Umbilical cord (tissue), 2 donors: Measurements from ENCODE around the gene MSH5. TPM values are rescaled to one million over a fixed set of nuclear protein-coding genes. Genes with fewer than 3 reads are reported as not detected.
A peak's percentile ranks its signal among the peaks of the same experiment; 100 is the strongest.
"Not testable (repeated sequence)": the region's sequence is repeated elsewhere in the genome, so short reads cannot be mapped to it uniquely, and the experiment has no call there.

Source experiments
- DNase-seq: peaks from one replicate; pipeline ENCODE4 v3.0.0-alpha.2; 2015; ENCODE audit warnings: low spot score
- total RNA-seq: library from RNA; depleted of rRNA; stranded (reverse); fragments of >200 nt; gene quantifications from one replicate; pipeline ENCODE4 v1.2.3, GENCODE V29; 2014; ENCODE audit warnings: low replicate concordance; ENCODE audit not compliant: insufficient read depth

The MSH5 gene
- total RNA-seq, 1 donor from 2014 or later: 8.2 TPM

DNA sequence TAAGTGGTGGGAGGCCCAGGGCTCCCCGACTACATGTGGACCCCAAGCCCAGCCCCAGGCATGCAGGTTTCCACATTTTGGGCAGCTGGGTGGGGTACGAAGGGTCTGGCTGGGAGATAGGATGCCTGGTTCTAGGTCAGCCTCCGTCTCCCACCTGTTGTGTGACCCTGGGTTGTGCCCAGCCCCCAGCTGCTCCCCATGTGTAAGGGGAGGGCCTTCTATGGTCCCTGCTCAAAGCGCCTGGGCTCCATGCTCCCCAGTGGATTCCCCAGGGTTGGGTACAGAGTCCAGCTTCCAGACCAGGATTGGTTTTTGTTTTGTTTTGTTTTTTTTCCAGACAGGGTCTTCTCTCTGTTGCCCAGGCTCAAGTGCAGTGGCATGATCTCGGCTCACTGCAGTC is 38.4 kb downstream of the MSH5 start:
- no peak for DNase-seq

DNA sequence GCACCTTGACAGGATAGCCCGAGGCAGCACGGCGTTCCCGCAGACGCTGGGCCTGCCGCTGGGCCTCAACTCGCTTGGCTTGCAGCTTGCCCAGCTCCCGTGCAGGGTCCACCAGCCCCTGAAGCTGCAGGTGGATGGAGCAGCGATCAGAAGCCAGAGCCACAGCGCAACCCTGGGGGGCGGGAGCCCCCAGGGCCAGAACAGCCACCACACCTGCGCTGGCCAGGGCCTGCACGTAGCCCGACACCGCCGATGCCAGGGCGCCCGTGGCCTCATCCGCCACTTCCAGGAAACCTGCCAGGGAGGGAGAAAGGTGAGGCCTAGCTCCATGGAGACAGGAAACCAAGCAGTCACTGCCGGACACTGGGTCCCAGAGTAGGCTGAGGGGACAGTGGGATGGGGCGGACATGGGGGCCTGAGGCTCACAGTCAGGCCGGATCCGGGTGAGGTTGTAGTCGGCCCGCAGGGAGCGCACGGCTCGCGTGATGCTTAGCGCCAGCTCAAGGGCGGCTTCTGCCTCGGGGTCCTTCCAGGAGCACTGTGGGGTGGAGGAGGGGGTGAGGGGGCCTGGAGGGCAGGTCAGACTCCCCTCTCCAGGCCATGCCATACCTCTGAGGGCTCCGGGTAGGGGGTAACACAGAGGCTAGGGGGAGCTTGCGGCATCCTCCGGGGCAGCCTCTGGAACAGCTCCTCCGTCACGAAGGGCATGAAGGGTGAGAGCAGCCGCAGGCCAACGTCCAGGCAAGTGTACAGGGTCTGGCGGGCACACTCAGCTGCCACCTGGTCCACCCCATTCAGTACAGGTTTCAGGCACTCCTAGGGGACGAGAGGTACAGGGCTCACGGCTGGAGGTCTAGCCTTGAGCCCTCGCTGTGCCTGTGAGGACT is 39.4 kb downstream of the MSH5 start:
- no peak for DNase-seq

DNA sequence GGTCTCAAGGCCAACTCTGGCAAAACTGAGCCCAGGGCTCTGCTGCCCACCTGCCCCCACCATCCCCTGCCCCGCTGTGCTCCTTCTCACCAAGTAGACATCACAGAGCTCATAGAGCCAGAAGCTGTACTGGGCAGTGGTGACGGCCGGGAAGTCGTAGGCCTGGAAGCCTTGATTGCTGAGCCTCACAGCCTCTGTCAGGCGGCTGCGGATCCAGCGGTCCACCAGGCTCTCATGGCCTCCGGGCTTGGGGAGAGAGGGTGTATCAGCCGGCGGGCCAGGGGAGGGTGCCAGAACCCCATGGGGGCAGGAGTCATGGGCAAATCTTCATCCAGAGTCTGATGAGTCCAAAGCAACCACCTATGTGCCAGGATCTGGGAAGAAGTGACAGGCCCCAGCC is 40.1 kb downstream of the MSH5 start:
- DNase-seq: no peak

DNA sequence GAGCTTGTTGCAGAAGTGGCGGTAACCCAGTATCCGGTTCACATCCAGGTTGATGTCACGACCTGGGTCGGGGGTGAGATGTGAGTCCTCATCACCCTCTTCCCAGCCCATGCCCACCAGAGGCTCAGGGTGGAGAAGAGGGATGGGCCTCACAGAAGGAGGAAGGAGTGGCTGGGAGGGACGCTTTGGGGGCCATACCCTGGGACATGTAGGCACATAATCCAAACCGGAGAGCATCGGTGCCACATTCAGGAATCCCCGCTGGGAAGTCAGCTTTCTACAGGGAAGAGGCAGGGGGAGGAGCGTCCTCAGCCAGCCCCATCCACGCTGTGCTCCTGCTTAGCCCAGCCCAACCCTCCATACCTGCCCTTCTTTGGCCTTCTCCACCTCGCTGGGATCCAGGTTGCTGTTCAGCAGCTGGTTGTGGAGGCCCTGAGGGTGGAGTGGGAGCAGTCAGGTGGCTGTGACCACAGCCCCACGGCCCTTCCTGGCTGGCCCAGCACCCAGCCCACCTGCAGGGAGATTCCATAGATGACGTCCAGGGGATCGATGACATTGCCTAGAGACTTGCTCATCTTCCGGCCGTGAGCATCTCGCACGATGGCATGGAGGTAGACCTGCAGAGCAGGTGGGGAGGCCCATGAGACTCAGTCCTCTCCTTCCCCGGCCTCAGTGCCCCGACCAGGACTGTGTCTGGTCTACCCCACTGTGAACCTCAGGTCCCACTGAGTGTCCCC is 40.9 kb downstream of the MSH5 start:
- DNase-seq: no peak

DNA sequence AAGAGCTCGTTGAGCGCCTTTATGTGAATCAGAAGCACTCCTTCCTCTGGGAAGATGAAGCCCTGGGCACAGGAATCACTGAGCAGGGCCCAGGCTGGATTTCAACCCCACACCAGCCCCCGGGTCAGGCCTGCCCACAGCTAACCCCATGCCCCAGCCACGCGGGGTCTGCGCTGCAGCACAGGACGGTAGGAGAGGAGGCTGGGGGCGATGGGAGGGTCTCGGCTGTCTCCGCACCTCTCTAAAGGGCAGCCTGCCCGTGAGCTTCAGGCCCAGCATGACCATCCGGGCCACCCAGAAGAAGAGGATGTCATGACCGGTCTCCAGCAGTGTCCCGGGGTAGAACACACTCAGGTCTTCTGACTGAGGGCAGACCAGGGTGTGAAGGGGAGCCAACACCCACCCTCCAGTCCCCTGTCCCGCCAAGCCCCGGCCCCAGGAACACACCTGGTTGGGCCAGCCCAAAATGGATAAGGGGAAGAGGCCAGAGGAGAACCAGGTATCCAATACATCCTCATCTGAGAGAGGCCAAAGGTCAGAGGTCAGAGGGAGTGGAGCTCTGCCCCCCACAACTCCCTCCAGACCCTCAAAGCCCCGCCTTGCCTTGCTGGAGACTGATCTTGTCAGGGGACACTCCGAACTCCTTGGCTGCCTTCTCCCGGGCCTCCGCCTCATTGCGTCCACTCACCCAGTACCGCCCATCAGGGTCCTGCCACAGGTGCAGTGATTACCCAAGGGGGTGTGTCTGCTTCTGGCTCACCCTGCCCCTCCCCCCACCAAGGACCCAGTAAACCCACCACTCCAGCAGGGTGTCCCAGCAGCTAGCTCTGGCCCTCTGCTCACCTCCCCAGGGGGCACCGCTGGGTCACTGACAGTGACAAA is 41.7 kb downstream of the MSH5 start:
- DNase-seq: no peak

DNA sequence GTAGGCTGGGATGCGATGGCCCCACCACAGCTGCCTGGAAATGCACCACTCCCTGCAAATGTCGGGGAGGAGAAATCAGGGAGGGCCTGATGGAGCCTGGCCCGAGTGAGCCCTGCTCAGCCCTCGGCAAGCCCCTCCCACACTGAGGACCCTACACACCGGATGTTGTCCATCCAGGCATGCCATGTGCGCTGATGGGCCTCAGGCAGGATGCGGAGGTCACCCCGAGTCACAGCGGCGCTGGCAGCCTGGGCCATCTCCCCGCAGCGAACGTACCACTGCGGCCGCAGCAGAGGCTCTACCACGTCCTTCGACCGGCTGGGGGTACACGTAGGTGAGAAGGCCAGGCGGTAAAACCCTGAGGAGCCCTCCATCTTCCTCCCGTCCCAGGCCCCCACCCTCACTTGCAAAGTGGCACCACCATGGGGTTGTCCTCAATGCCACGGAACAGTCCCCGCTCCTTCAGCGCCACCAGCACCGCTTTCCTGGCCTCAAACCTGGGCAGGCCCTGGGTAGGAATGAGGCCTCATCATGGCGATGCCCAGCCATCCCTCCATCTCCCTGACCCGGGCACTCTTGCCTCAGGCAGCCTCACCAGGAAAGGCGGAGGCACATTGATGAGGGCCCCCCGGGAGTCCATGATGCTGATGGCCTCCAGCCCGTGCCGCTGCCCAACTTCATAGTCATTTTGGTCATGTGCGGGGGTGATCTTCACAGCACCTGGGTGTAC is 42.5 kb downstream of the MSH5 start:
- no peak for DNase-seq

DNA sequence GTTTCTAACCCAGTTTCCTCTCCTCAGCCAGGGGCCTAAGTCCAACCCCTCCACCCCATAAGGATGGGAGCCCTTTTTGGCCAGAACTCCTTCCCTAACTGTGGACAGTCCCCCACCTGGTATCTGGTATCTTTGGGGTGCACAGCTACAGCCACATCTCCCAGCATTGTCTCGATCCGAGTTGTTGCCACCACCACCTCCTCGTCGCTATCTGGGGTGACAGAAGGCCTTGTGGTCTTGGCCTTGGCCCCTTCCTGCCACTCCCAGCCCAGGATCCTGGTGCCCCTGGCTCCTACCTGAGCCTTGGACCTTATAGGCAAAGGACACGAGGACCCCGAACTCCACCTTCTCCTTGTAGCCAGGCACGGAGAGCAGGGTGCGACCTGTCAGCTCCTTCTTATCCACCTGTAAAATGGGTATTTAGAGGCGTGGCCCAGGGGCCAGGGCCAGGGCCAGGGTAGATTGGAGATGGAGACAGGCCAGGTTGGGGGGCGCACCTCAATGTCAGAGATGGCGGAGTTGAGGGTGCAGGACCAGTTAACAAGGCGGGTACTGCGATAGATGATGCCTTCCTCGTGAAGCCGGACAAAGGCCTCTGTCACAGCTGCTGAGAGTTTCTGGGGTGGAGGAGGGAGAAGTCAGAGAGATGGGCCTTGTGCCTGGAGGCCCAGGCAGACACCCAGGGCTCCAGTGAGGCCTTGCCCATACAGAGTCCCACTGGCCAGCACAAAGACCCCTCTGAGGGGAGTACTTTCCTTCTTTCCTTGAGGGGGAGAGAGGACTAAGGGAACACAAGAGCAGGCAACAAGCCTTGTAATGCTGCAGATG is 44.5 kb downstream of the MSH5 start:
- no peak for DNase-seq

DNA sequence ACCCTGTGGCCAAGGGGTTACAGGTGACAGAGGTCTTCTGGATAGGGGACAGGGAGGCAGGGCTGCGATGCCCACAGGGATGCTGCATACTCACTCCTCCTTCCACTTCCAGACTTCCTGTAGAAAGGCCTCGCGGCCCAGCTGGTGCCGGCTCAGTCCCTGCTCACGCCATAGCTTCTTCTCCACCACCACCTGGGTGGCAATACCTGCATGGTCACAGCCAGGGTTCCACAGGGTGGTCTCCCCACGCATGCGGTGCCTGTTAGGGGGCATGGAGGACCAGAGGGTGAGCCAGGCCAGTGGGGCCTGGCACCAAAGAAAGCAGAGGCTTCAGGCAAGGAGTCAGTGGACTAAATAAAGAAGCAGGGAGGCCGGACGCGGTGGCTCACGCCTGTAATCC is 45.7 kb downstream of the MSH5 start:
- no peak for DNase-seq

DNA sequence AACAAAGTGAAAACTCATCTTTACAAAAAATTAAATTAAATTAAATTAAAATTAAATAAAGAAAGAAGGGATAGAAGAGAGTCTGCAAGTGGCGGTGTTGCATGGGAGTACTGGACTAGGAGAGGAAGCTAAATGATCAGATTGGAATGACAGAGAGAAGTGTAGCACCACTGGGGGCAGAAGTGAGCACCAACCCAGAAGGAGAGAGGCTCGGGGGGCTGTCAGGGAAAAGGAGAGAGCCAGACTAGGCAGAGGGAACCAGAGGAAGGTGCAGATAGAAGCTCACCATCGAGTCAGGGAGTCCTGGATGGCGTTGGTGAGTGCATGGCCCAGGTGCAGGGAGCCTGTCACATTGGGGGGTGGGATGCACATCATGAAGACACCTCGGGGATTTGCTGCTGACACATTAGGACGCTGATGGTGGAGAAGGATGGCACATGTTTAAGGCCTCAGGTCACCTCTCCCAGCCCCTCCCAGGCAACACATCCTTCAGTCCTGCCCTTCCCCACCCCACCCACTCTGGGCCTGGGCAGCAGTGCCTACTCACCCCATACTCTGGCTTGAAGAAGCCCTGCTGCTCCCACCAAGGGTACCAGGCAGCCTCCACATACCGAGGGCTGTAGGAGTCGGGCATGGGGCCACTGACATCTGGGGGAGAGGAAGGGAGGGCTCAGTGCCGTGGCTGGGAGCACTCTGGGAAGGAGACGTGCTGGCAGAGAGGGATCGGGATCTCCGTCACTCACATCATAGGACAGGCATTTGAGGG is 51.7 kb downstream of the MSH5 start:
- DNase-seq: peak; percentile 60

DNA sequence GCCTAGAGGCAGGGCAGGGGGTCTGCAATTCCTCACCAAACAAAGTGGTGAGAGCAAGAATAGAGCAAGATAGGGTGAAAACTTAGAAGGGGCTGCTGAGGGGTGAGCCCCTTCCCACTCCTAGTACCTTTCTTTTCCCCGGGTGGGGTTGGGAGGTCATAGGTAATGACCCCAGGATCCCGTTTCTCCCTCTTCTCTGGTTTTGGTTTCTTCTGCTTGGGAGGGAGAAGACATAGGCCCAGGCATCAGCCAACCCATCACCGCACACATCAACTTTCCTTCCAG is 52.2 kb downstream of the MSH5 start:
- no peak for DNase-seq

DNA sequence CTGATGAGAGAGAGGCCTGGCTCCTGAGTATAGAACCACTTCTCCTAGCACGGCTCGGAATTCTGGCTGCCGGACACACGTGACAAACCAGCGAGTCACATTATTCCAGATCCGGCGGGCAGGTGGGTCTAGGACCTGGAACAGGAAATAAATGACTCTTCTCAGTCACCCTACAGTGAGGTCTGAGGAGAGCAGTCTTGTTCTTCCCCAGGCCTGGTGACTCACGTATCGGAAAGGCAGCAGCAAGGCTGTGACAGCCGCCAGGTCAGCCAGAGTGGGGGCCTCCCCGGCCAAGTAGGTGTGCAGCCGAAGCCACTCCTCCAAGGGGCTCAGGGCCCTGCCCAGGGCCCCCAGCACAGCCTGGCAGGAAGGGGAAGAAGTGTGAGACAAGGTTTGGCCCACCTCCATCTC is 53.0 kb downstream of the MSH5 start:
- DNase-seq: no peak

DNA sequence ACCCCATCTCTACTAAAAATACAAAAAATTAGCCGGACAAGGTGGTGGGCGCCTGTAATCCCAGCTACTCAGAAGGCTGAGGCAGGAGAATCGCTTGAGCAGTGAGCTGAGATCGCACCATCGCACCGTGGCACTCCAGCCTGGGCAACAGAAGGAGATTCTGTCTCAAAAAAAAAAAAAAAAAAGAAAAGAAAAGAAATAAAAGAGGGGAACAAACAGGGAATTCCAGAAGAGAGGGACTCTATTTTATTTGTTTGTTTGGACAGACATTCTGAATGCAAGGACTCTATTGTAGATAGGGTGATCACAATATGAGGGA is 54.1 kb downstream of the MSH5 start:
- not testable (repeated sequence) for DNase-seq

DNA sequence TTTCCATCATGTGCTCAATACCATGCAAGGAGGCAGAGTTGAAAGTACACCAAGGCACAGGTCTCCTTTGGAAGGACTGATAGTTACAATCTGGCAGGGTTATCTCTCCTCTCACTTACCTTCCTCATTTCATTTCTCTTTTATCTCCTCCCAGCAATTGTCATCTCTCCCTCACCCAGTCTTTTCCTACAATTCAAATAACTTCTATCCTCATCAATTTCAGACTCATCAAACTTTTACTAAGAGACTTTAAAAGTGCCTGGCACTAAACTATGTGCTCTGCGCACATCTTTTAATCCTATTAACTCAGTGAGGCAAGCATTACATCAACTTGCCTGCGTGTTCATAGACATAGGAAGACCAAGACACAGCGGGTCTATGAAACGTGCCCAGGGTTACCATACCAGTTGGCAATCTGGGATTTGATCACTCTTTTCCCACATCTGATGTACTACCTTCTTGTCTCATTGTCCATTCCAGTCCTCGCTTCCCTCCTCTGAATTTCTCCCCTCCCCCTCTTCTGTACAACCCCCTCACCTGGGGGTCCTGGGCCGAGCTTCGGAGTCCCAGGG is 54.6 kb downstream of the MSH5 start:
- DNase-seq: no peak

DNA sequence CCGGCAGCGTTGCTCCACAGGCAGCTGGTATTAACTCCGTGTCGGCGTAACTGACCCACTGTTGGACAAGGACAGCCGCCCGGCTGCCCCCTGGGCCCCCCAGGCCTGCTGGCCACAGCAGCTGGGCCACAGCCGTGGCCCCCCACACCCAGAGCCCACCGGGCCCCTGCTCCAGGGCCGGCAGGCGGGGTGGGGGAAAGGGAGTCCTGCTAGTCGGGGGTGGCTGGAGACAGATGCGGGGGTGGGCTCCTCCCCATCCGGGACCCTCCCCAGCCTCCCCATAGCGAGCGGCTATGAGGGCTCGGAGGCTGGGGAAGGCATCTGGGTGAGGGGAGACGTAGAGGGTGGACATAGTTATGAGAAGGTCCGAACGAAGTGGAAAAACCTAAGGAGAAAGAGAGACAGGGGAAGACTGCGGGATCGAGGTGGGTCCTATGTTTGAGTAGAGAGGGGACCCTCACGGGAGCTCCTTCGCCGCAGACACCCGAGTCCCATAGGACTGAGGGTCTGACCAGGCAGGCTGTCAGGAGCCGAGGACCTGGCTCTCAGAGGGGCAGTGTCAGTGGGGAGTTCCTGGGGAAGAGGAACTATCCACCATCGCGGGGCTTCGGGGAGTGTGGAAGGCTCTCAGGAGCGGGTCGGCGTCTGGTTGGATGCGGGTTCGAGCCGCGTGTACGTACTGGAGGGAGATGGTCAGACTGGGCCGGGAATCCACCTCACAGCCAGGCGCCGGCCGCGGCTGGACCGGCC is 55.2 kb downstream of the MSH5 start:
- no peak for DNase-seq

DNA sequence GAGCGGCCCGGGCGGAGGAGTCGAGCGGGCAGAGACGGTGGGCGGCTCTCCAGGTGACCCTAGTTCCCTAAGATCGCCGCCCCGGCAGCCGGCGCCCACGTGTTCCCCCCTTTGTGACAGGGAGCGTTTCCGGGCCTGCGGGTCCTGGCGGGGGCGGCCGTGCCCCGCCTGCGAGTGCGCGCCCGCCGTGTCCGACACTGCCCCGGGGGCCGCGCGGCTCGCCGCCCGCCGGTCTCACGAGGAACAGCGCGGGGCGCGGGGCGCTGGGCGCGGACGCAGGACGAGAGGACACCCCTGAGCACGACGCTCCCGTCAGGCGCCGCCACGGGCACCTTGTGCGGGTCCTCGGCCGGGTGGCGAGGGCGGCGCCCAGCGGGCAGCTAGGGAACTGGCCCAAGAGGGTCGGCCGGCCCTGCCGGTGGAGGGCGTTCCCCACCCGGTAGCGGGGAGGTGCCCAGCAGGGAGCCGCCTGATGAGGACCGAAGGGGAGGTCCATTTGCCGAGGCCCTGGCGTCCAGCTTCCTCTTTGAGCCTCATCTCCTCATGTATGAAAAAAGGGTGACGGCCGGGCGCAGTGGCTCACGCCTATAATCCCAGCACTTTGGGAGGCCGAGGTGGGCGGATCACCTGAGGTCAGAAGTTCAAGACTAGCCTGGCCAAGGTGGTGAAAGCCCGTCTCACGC is 56.0 kb downstream of the MSH5 start, which contains the start of gene VARS1:
Gene VARS1 (minus strand): TSS at position 137 of the 683 bp plus-strand sequence. CDS start 535 bp downstream, outside the sequence.
- DNase-seq: peak; percentile 91

DNA sequence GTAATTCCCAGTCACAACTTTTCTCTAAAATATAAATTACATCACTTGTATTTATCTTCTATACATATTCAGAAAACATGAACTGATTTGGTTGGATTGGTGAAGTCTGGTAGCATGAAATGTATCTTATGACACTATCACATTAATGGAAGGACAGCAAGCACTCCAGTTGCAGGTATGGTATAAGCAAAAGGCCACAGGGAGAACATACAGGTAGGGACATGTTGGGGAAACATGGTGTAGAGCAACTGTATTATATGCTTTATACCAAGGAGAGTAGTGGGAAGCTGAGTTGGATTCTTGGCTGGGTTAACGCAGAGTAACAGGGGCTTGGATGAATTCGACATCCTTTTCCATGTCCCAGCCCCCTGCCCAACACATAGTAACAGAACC is 57.2 kb downstream of the MSH5 start:
- no peak for DNase-seq

DNA sequence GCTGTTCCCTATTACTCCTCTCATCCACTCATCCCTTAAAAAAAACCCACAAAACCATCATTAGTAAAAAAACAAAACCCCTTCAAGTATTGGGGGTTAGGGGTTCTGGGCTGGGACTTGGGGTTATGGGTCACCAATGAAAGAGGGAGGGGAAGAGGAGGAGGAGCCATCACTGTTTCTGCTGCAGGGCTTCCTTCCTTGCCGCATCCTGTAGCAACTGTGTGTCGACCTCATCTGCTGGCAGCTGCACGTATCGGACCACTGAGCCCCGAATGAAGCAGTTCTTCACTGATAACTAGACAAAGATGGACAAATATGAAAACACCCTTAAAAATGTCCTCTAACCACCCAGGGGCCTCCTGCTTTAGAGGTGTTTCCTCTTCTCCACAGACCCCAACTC is 57.8 kb downstream of the MSH5 start:
- DNase-seq: no peak

DNA sequence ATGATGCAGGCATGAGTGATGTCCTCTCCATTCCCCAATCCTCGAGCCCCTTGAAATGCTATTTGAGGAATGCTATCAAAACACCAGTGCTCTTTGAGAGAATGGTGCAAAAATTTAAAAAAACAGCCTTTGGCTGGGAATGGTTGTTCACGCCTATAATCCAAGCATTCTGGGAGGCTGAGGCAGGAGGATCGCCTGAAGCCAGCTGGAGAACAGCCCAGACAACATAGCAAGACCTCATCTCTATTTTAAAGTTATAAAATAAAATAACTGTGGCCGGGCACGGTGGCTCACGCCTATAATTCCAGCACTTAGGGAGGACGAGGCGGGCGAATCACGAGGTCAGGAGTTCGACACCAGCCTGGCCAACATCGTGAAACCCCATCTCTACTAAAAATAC is 60.0 kb downstream of the MSH5 start:
- DNase-seq: no peak
